Right cardiac atrium (tissue), 5 donors: Measurements from ENCODE around the gene MAN2C1. TPM values are rescaled to one million over a fixed set of nuclear protein-coding genes. Genes with fewer than 3 reads are reported as not detected.

Experiments used
- ATAC-seq, 2 donors: fragments of 200-7000 bp; cut with Tn5 transposase; one replicate each; pipeline versions ENCODE4 v1.8.0 to v1.9.1; 2020; ENCODE audit warnings: moderate library complexity in 2 of 2, mild to moderate bottlenecking in 1 of 2
- DNase-seq, 3 donors: peaks; one replicate each; pipeline ENCODE4 v3.0.0-alpha.2; 2020
- H3K27ac ChIP-seq: one replicate; pipeline ENCODE4 v1.5.1; 2013; ENCODE audit warnings: mild to moderate bottlenecking, low read length, control low read depth, moderate library complexity
- H3K27me3 ChIP-seq: one replicate; pipeline ENCODE4 v1.6.1; 2013; ENCODE audit not compliant: control insufficient read depth, insufficient read depth
- H3K4me1 ChIP-seq: one replicate; pipeline ENCODE4 v1.6.1; 2013; ENCODE audit warnings: low read length; ENCODE audit not compliant: control insufficient read depth, insufficient read depth
- H3K4me3 ChIP-seq: one replicate; pipeline ENCODE4 v1.5.1; 2013; ENCODE audit warnings: low read length, control low read depth
- H3K9me3 ChIP-seq: one replicate; pipeline ENCODE4 v1.6.1; 2013; ENCODE audit warnings: low read length; ENCODE audit not compliant: control insufficient read depth
- WGBS: extraction: QIAGEN DNeasy Blood & Tissue Kit; methylation state at CpG from one replicate; pipeline ENCODE4 v1.1.7; 2013; 5-methylcytosine and 5-hydroxymethylcytosine counted together
- intact Hi-C, 4 donors: fragments of 100-400 bp; cut with DNase I; formaldehyde crosslinking; loops; one replicate each; pipeline versions ENCODE4 v1.11.0 to v1.14.0; 2022 to 2023
- polyA plus RNA-seq: library from polyadenylated mRNA; stranded (reverse); fragments of 200-250 nt; gene quantifications from one replicate; pipeline ENCODE4 v1.2.3, GENCODE V29; 2013
- total RNA-seq, 4 donors: library from RNA; stranded (reverse); fragmentation: NEBNext Ultra II Directional; extraction: Animal tissue kit (Norgen Biotek cat#: 25700); gene quantifications; one replicate each; pipeline ENCODE4 v1.2.1, GENCODE V29; 2021
- donor health status: healthy with polysubstance abuse.
- donor health status: DM: no; HTN: yes; CAD: no.
- donor health status: DM: no; HTN: no; CAD: no.
- donor health status: DM: no; HTN: yes; CAD: no; lungs with severe emphysema.
- donor health status: DM: yes; HTN: yes; CAD: no.

MAN2C1 gene
- total and polyA plus RNA-seq, 5 donors = 122 to 175 (median 131) TPM

GRCh38 chr15:75371486-75371885 lies 3.1 kb upstream of the MAN2C1 start:
- no peaks in the 10 kb centered on the region for H3K9me3 ChIP-seq
- H3K27me3 ChIP-seq = no peaks in the 10 kb centered on the region
- DNase-seq = no peak
- WGBS = 78% methylated on average over 1 of the region's 1 CpG
- no peak overlapping the region for H3K4me3 ChIP-seq
- intact Hi-C loops = no loop called here
- no peak overlapping the region for H3K27ac ChIP-seq
- ATAC-seq = no peak
- peaks cover 9% of the 10 kb centered on the region for H3K4me1 ChIP-seq

- Histone ChIP-seq H3K27me3 (no peaks in the 10 kb centered on the region), H3K4me3 (no peak overlapping the region), H3K4me1 (peaks cover 9% of the 10 kb centered on the region), H3K27ac (no peak overlapping the region), H3K9me3 (no peaks in the 10 kb centered on the region)
- DNase-seq = no peak
- intact Hi-C loops = no loop called here
- ATAC-seq = no peak
- WGBS = 96% methylated on average over 7 of the region's 7 CpGs
These were observed 1.6 kb upstream of the MAN2C1 start for GRCh38 chr15:75369897-75370581.

- intact Hi-C loops = no loop called here
- no peaks in the 10 kb centered on the region for H3K27me3 ChIP-seq
- peak overlapping the region; percentile 90 for H3K4me3 ChIP-seq
- WGBS = 6% methylated on average over 23 of the region's 23 CpGs
- H3K27ac ChIP-seq = peak overlapping the region; percentile 98
- ATAC-seq (peak; percentile 1 to 5), DNase-seq (no peak)
- no peaks in the 10 kb centered on the region for H3K9me3 ChIP-seq
- peaks cover 9% of the 10 kb centered on the region for H3K4me1 ChIP-seq
These were observed 357 bp upstream of the MAN2C1 start for GRCh38 chr15:75368689-75369239.

- peak overlapping the region; percentile 90 for H3K4me3 ChIP-seq
- H3K27me3 ChIP-seq = no peaks in the 10 kb centered on the region
- no peaks in the 10 kb centered on the region for H3K9me3 ChIP-seq
- DNase-seq (no peak), ATAC-seq (no peak)
- no peak overlapping the region for H3K27ac ChIP-seq
- peaks cover 9% of the 10 kb centered on the region for H3K4me1 ChIP-seq
- WGBS = 37% methylated on average over 7 of the region's 7 CpGs
- intact Hi-C loops = no loop called here
These were observed 948 bp downstream of the MAN2C1 start for GRCh38 chr15:75367406-75367912.

GRCh38 chr15:75367006-75367405 lies 1.4 kb downstream of the MAN2C1 start:
- Histone ChIP-seq H3K9me3 (no peaks in the 10 kb centered on the region), H3K27me3 (no peaks in the 10 kb centered on the region), H3K27ac (no peak overlapping the region), H3K4me1 (peaks cover 9% of the 10 kb centered on the region), H3K4me3 (no peak overlapping the region)
- ATAC-seq = no peak
- no peak for DNase-seq
- intact Hi-C loops = no loop called here

GRCh38 chr15:75366163-75366562 lies 2.2 kb downstream of the MAN2C1 start:
- H3K4me3 ChIP-seq = no peak overlapping the region
- no peaks in the 10 kb centered on the region for H3K27me3 ChIP-seq
- peaks cover 9% of the 10 kb centered on the region for H3K4me1 ChIP-seq
- 95% methylated on average over 3 of the region's 3 CpGs for WGBS
- ATAC-seq (no peak), DNase-seq (no peak)
- no peaks in the 10 kb centered on the region for H3K9me3 ChIP-seq
- intact Hi-C loops = no loop called here
- no peak overlapping the region for H3K27ac ChIP-seq

- ATAC-seq = no peak
- no peak overlapping the region for H3K27ac ChIP-seq
- no peak for DNase-seq
- H3K9me3 ChIP-seq = no peaks in the 10 kb centered on the region
- 92% methylated on average over 6 of the region's 6 CpGs for WGBS
- no peak overlapping the region for H3K4me3 ChIP-seq
- no peaks in the 10 kb centered on the region for H3K27me3 ChIP-seq
- intact Hi-C loops = no loop called here
- H3K4me1 ChIP-seq = peaks cover 9% of the 10 kb centered on the region
These were observed 3.5 kb downstream of the MAN2C1 start for GRCh38 chr15:75364881-75365280.

- DNase-seq (no peak), ATAC-seq (no peak)
- H3K27me3 ChIP-seq = no peaks in the 10 kb centered on the region
- H3K9me3 ChIP-seq = no peaks in the 10 kb centered on the region
- intact Hi-C loops = no loop called here
- H3K4me1 ChIP-seq = peaks cover 5% of the 10 kb centered on the region
- no peak overlapping the region for H3K4me3 ChIP-seq
- H3K27ac ChIP-seq = no peak overlapping the region
- 92% methylated on average over 9 of the region's 9 CpGs for WGBS
These were observed 4.6 kb downstream of the MAN2C1 start for GRCh38 chr15:75363786-75364185.

- DNase-seq (no peak), ATAC-seq (no peak)
- 81% methylated on average over 7 of the region's 7 CpGs for WGBS
- Histone ChIP-seq H3K4me1 (peaks cover 4% of the 10 kb centered on the region), H3K4me3 (no peak overlapping the region), H3K27me3 (no peaks in the 10 kb centered on the region), H3K9me3 (no peaks in the 10 kb centered on the region), H3K27ac (no peak overlapping the region)
- intact Hi-C loops = no loop called here
These were observed 5.7 kb downstream of the MAN2C1 start for GRCh38 chr15:75362642-75363249.

GRCh38 chr15:75361989-75362641 lies 6.3 kb downstream of the MAN2C1 start:
- DNase-seq (no peak), ATAC-seq (no peak)
- Histone ChIP-seq H3K9me3 (no peaks in the 10 kb centered on the region), H3K4me1 (no peaks in the 10 kb centered on the region), H3K4me3 (no peak overlapping the region), H3K27ac (no peak overlapping the region), H3K27me3 (no peaks in the 10 kb centered on the region)
- WGBS = 88% methylated on average over 13 of the region's 13 CpGs
- intact Hi-C loops = no loop called here

- WGBS = 92% methylated on average over 10 of the region's 10 CpGs
- Histone ChIP-seq H3K27me3 (no peaks in the 10 kb centered on the region), H3K4me1 (no peaks in the 10 kb centered on the region), H3K27ac (no peak overlapping the region), H3K4me3 (no peak overlapping the region), H3K9me3 (no peaks in the 10 kb centered on the region)
- DNase-seq = no peak
- no peak for ATAC-seq
- intact Hi-C loops = no loop called here
These were observed 6.9 kb downstream of the MAN2C1 start for GRCh38 chr15:75361361-75361988.
